ENCODE results near the gene WNK2.

DNA sequence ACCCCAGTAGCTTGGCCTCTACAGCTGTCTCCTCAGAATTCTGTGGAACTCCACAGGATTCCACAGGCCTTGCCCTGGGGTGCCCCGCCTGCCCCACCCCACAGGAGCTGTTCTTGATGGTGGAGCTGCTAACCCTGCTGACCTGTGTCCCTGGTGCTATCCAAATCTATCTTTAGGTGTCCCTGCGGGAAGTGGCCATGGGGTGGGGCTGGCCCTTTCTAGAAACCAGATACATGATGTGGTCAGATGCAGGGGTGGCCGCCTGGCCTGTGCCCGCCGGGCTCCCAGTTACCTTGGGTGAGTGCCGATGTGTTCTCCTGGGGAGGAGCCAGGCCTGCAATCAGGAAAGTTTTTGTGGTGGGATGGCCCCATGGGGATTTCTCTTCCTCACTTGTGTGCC is 34.2 kb downstream of the WNK2 start:
- TF ChIP-seq, protein P1, sequence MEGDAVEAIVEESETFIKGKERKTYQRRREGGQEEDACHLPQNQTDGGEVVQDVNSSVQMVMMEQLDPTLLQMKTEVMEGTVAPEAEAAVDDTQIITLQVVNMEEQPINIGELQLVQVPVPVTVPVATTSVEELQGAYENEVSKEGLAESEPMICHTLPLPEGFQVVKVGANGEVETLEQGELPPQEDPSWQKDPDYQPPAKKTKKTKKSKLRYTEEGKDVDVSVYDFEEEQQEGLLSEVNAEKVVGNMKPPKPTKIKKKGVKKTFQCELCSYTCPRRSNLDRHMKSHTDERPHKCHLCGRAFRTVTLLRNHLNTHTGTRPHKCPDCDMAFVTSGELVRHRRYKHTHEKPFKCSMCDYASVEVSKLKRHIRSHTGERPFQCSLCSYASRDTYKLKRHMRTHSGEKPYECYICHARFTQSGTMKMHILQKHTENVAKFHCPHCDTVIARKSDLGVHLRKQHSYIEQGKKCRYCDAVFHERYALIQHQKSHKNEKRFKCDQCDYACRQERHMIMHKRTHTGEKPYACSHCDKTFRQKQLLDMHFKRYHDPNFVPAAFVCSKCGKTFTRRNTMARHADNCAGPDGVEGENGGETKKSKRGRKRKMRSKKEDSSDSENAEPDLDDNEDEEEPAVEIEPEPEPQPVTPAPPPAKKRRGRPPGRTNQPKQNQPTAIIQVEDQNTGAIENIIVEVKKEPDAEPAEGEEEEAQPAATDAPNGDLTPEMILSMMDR (IDR thresholded peaks at IDR 0.05; ENCODE audit: low read depth, low read length) = no peak
- TF ChIP-seq POLR2A (IDR thresholded peaks at IDR 0.05; ENCODE audit: extremely low read depth, insufficient read length) = no peak
